ENCODE data around the gene SPEM3. TPM values are rescaled to one million over a fixed set of nuclear protein-coding genes. Genes with fewer than 3 reads are reported as not detected.
A peak's percentile ranks its signal among the peaks of the same experiment; 100 is the strongest.

Gene SPEM3
- total RNA-seq, 1 experiment from 2014 or later = not detected

DNA sequence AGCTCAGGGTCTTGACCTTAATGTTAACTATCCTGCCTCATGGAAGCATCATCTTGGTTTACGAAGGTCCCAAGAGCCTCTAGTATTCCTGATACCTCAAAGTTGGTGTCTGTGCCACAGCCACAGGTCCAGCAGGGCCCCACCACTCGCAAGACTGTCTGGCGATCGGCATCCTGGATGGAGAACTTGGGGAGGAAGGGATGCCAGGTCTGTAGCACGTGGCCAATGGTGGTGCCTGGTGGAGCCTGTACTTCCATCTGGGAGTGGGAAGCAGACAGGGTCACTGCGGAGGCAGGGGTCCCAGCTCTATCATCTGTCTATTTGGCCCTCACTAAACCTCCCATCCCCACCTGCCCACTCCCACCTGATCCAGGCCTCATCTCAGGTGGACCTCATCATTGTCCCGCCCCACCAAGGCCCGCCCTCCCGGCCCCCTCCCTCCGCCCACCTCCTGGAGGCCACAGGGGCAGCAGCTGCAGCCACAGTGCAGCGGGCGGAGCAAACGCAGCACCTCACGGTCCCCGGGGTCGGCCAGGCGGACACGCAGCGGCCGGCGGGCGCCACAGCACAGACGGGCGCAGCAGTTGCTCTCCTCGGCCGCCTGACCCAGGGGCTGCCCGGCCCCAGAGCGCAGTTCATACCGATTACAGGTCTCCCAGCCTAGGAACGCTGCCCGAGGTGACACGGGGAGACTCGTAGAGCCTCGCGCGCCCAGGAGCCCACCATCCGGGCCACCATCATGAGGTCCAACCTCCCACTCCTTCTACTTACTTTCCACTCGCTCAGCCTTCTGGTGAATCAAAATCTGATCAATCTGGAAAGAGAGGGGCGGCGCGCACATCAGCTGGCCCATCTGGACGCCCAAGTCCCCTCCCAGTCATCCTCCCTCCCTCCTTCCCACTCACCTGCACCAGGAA is 35.7 kb upstream of the SPEM3 start:
- intact Hi-C loops (cut with micrococcal nuclease) = no loop called here
- TF ChIP-seq, protein P1, sequence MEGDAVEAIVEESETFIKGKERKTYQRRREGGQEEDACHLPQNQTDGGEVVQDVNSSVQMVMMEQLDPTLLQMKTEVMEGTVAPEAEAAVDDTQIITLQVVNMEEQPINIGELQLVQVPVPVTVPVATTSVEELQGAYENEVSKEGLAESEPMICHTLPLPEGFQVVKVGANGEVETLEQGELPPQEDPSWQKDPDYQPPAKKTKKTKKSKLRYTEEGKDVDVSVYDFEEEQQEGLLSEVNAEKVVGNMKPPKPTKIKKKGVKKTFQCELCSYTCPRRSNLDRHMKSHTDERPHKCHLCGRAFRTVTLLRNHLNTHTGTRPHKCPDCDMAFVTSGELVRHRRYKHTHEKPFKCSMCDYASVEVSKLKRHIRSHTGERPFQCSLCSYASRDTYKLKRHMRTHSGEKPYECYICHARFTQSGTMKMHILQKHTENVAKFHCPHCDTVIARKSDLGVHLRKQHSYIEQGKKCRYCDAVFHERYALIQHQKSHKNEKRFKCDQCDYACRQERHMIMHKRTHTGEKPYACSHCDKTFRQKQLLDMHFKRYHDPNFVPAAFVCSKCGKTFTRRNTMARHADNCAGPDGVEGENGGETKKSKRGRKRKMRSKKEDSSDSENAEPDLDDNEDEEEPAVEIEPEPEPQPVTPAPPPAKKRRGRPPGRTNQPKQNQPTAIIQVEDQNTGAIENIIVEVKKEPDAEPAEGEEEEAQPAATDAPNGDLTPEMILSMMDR (IDR thresholded peaks at IDR 0.05; ENCODE audit: unreplicated experiment) = no peak
- H3K27me3 Mint-ChIP-seq (ENCODE audit: insufficient read depth, unreplicated experiment) = no peaks in the 10 kb centered on the region
- peaks cover 6% of the 10 kb centered on the region for H3K4me1 Mint-ChIP-seq (ENCODE audit: insufficient read depth, unreplicated experiment)
- ChIA-PET CTCF (interaction anchor here (0.6 to 1.2 kb wide), 3 partner anchors 12 to 296 kb away, joined by 3 to 5 read pairs (median 3); partner anchors contain the start of gene TNK1), POLR2A (interaction anchor here (0.7 to 2.4 kb wide), 12 partner anchors 7 to 683 kb away, joined by 3 to 17 read pairs (median 3); partner anchors contain the start of genes TMEM102, TMEM256 and TMEM95)
- H3K27ac Mint-ChIP-seq (ENCODE audit: low read depth, unreplicated experiment) = no peak overlapping the region
- DNase-seq (ENCODE audit: unreplicated experiment) = no peak
- H3K9me3 Mint-ChIP-seq (ENCODE audit: unreplicated experiment) = no peaks in the 10 kb centered on the region
- H3K36me3 Mint-ChIP-seq (ENCODE audit: insufficient read depth, unreplicated experiment) = peaks cover 39% of the 10 kb centered on the region
- no TSS peak for BruUV-seq (replicated peaks)
- H3K4me3 Mint-ChIP-seq (ENCODE audit: unreplicated experiment) = peak overlapping the region; percentile 81

- no peaks in the 10 kb centered on the region for H3K27me3 Mint-ChIP-seq (ENCODE audit: insufficient read depth, unreplicated experiment)
- H3K36me3 Mint-ChIP-seq (ENCODE audit: insufficient read depth, unreplicated experiment) = peaks cover 30% of the 10 kb centered on the region
- BruUV-seq (replicated peaks) = TSS peak; percentile 17
- H3K9me3 Mint-ChIP-seq (ENCODE audit: unreplicated experiment) = no peaks in the 10 kb centered on the region
- peak overlapping the region; percentile 81 for H3K4me3 Mint-ChIP-seq (ENCODE audit: unreplicated experiment)
- DNase-seq (ENCODE audit: unreplicated experiment) = peak; percentile 33
- peaks cover 6% of the 10 kb centered on the region for H3K4me1 Mint-ChIP-seq (ENCODE audit: insufficient read depth, unreplicated experiment)
- H3K27ac Mint-ChIP-seq (ENCODE audit: low read depth, unreplicated experiment) = no peak overlapping the region
- ChIA-PET POLR2A (interaction anchor here (0.7 to 2.4 kb wide), 9 partner anchors 8 to 682 kb away, joined by 3 to 17 read pairs (median 4); partner anchors contain the start of genes TMEM102, TMEM256 and TMEM95), CTCF (interaction anchor here (0.6 to 1.3 kb wide), 4 partner anchors 33 to 295 kb away, joined by 3 to 4 read pairs (median 4); no protein-coding TSS in a partner anchor)
- intact Hi-C loops (cut with micrococcal nuclease) = loop anchor here (2.0 kb wide), 1 partner anchor 41 kb away; the partner anchor contains the start of gene TMEM102
- TF ChIP-seq, protein P1 (IDR thresholded peaks at IDR 0.05; ENCODE audit: unreplicated experiment) = no peak
These were observed 34.8 kb upstream of the SPEM3 start for GRCh38 chr17:7393613-7394451.

DNA sequence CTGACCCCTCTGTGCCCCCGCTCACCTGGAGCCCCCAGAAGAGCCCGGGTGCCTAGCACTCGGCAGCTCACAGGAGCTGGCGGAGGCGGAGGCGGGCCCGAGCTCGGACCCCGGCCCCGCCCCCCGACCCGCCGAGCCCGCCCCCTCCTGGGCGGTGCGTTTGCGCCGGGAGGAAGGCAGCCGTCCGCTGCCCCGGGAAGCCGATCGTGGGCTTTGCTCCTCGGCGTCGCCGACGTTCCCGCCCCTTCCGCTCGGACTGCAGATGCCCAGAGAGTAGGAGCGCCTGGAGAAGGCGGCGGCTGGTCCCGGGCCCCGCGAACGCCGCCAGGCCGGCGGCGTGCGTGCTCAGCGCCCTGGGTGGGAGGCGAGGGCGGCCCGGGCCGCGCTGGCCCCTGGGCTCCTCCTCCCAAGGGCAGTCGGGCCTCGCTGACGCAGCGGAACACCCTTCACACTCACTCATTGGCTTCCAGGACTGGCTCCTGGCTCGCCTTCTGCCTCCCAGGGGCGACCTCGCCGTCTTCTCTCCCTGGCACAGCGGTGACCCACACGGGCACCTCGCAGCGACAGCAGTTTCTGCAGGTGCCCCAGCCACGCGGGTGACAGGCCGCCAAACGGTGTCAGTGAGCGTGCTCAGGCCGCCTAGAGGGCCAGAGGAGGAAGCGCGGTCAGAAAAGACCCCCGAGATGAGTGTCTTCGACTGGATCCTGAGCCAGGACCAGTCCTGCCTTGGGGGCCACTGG is 34.0 kb upstream of the SPEM3 start, which contains the start of gene PLSCR3:
PLSCR3 (minus strand) TSS at position 74 of the 740 bp plus-strand sequence. CDS start 415 bp downstream, outside the sequence.
- POLR2A ChIA-PET = interaction anchor here (0.6 to 2.4 kb wide), 8 partner anchors 9 to 89 kb away, joined by 3 to 17 read pairs (median 4); partner anchors contain the start of genes TMEM102, TMEM256 and TMEM95
- CTCF ChIA-PET = interaction anchor here (1.0 to 1.6 kb wide), 4 partner anchors 10 to 42 kb away, joined by 3 to 4 read pairs (median 4); partner anchors contain the start of gene TMEM256
- no TSS peak for BruUV-seq (replicated peaks)
- H3K27ac Mint-ChIP-seq (ENCODE audit: low read depth, unreplicated experiment) = peak within 1 kb of the TSS; percentile 68
- H3K4me3 Mint-ChIP-seq (ENCODE audit: unreplicated experiment) = peak within 1 kb of the TSS; percentile 81
- no peaks in the 10 kb centered on the region for H3K27me3 Mint-ChIP-seq (ENCODE audit: insufficient read depth, unreplicated experiment)
- DNase-seq (ENCODE audit: unreplicated experiment) = peak; percentile 83
- intact Hi-C loops (cut with micrococcal nuclease) = loop anchor here (2.0 kb wide), 1 partner anchor 40 kb away; the partner anchor contains the start of gene TMEM102
- TF ChIP-seq, protein P1 (IDR thresholded peaks at IDR 0.05; ENCODE audit: unreplicated experiment) = peak; percentile 29
- no peaks in the 10 kb centered on the region for H3K9me3 Mint-ChIP-seq (ENCODE audit: unreplicated experiment)
- peaks cover 6% of the 10 kb centered on the region for H3K4me1 Mint-ChIP-seq (ENCODE audit: insufficient read depth, unreplicated experiment)
- H3K36me3 Mint-ChIP-seq (ENCODE audit: insufficient read depth, unreplicated experiment) = peaks cover 22% of the 10 kb centered on the region
